Right lobe of liver (tissue), 6 donors: ENCODE results near the gene TRPT1. TPM values are rescaled to one million over a fixed set of nuclear protein-coding genes. Genes with fewer than 3 reads are reported as not detected.

ENCODE experiments used
- ATAC-seq, 4 donors: fragments of 200-7000 bp; cut with Tn5 transposase; one replicate each; pipeline ENCODE4 v1.9.1; 2020; ENCODE audit warnings: mild to moderate bottlenecking in 4 of 4, moderate library complexity in 4 of 4
- DNase-seq, 3 donors: peaks; one replicate each; pipeline ENCODE4 v3.0.0-alpha.2; 2020
- H3K27ac ChIP-seq, 3 donors: fragments of 200-600 bp; one replicate each; pipeline ENCODE4 v1.8.0; 2022
- H3K27me3 ChIP-seq, 2 donors: fragments of 200-600 bp; one replicate each; pipeline ENCODE4 v1.8.0; 2022
- H3K36me3 ChIP-seq, 4 donors: fragments of 200-600 bp; sonication (generic) in 1 of 4; one replicate each; pipeline versions ENCODE4 v1.5.1 to v1.8.0; 2017 to 2022; ENCODE audit warnings: control low read depth in 1 of 4
- H3K4me1 ChIP-seq, 4 donors: fragments of 200-600 bp; sonication (generic) in 1 of 4; one replicate each; pipeline versions ENCODE4 v1.5.1 to v1.8.0; 2017 to 2022; ENCODE audit warnings: control low read depth in 1 of 4
- H3K4me3 ChIP-seq, 3 donors: fragments of 200-600 bp; one replicate each; pipeline ENCODE4 v1.8.0; 2022
- H3K9me3 ChIP-seq, 4 donors: fragments of 200-600 bp; sonication (generic) in 1 of 4; one replicate each; pipeline versions ENCODE4 v1.5.1 to v1.8.0; 2017 to 2022; ENCODE audit warnings: control low read depth in 1 of 4
- CTCF ChIP-seq, 4 donors: fragments of 200-600 bp in 3 of 4; fragments of 450-650 bp in 1 of 4; IDR thresholded peaks; one replicate each; pipeline versions ENCODE4 v1.5.1 to v1.8.0; 2016 to 2022; ENCODE audit warnings: antibody characterized with exemption in 4 of 4, mild to moderate bottlenecking in 2 of 4
- POLR2A ChIP-seq: fragments of 450-650 bp; IDR thresholded peaks from one replicate; pipeline ENCODE4 v1.6.1; 2017; ENCODE audit warnings: antibody characterized with exemption, mild to moderate bottlenecking
- WGBS: methylation state at CpG from one replicate; pipeline ENCODE4 v1.1.6; 2018; ENCODE audit warnings: low coverage, low lambda C conversion rate; ENCODE audit not compliant: insufficient coverage; ENCODE audit errors: missing lambda C conversion rate; 5-methylcytosine and 5-hydroxymethylcytosine counted together
- intact Hi-C, 2 donors: fragments of 100-400 bp; cut with DNase I; formaldehyde crosslinking; loops; one replicate each; pipeline versions ENCODE4 v1.11.2 to v1.14.1; 2022
- total RNA-seq, 6 experiments: library from RNA; depleted of rRNA in 2 of 6; stranded (reverse); fragments of >200 nt in 2 of 6; fragmentation: NEBNext Ultra II Directional in 3 of 6; extraction: Animal tissue kit (Norgen Biotek cat#: 25700) in 3 of 6; gene quantifications; one replicate each; pipeline versions ENCODE4 v1.1.0 to v1.2.4, GENCODE V29; 2016 to 2023
- donor health status: DM: no; HTN: yes; CAD: no.
- donor health status: DM: no; HTN: no; CAD: no.
- donor health status: DM: no; HTN: no; CAD: no.
- donor health status: DM: no; HTN: yes; CAD: no.
- donor health status: DM: no; HTN: yes; CAD: no.

Gene TRPT1
- total RNA-seq, 6 experiments from 2014 or later = 13.5 to 29.6 (median 18.9) TPM

- H3K9me3 ChIP-seq = no peaks in the 10 kb centered on the region
- peaks cover 0 to 14% (median 6%) of the 10 kb centered on the region in 4 donors for H3K4me1 ChIP-seq
- intact Hi-C loops = no loop called here
- no peak overlapping the region for H3K27ac ChIP-seq
- TF ChIP-seq CTCF (IDR thresholded peaks at IDR 0.05) = no peak
- TF ChIP-seq POLR2A = no peak
- H3K36me3 ChIP-seq = peaks cover 0 to 32% (median 0%) of the 10 kb centered on the region in 4 donors
- WGBS = 100% methylated on average over 1 of the region's 10 CpGs
- no peak for ATAC-seq
- H3K4me3 ChIP-seq = no peak overlapping the region
- DNase-seq = peak in 1 of 3 donors; percentile 46
- H3K27me3 ChIP-seq = no peaks in the 10 kb centered on the region
These were observed 6.2 kb downstream of the TRPT1 start for GRCh38 chr11:64219755-64220154.

GRCh38 chr11:64219354-64219684, 6.7 kb downstream of the TRPT1 start:
- H3K36me3 ChIP-seq = peaks cover 0 to 32% (median 0%) of the 10 kb centered on the region in 4 donors
- H3K4me1 ChIP-seq = peaks cover 0 to 14% (median 6%) of the 10 kb centered on the region in 4 donors
- WGBS = 40% methylated on average over 3 of the region's 7 CpGs
- H3K9me3 ChIP-seq = no peaks in the 10 kb centered on the region
- intact Hi-C loops = no loop called here
- no peak overlapping the region for H3K27ac ChIP-seq
- ATAC-seq (peak in 2 of 4 donors; percentile 4 to 19), DNase-seq (peak in 2 of 3 donors; percentile 53 to 55)
- H3K27me3 ChIP-seq = no peaks in the 10 kb centered on the region
- no peak for TF ChIP-seq POLR2A
- TF ChIP-seq CTCF (IDR thresholded peaks at IDR 0.05) = no peak
- H3K4me3 ChIP-seq = no peak overlapping the region

- ATAC-seq (peak; percentile 75 to 89 (median 84)), DNase-seq (peak; percentile 80 to 89 (median 86))
- intact Hi-C loops = no loop called here
- 47% methylated on average over 3 of the region's 11 CpGs for WGBS
- Histone ChIP-seq H3K36me3 (peaks cover 0 to 32% (median 0%) of the 10 kb centered on the region in 4 donors), H3K27me3 (no peaks in the 10 kb centered on the region), H3K9me3 (no peaks in the 10 kb centered on the region), H3K4me3 (no peak overlapping the region), H3K4me1 (peaks cover 0 to 14% (median 6%) of the 10 kb centered on the region in 4 donors), H3K27ac (no peak overlapping the region)
- TF ChIP-seq CTCF (IDR thresholded peaks at IDR 0.05) = no peak
- no peak for TF ChIP-seq POLR2A
These were observed 7.2 kb downstream of the TRPT1 start for GRCh38 chr11:64218628-64219353.

DNA sequence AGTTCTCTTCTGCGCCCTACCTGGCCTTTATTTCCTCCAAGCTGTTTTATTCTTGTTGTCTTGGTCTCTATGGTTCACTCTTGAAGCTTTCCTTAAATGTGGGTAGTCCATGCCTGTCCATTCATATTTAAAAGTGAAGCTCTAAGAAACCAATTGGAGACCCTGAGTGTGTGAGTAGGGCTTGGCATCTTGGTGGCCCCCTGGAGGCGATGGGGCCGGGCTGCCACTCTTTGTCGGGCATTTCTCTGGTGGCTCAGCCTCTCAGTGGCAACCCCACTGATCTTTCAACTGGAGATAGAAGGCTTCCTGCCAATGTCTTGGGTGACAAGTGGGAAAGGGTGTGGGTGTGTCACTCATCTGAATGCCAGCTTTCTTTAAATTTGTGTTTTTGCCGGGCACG, 9.1 kb downstream of the TRPT1 start:
- no peak for DNase-seq
- WGBS = 68% methylated on average over 2 of the region's 6 CpGs
- no peak overlapping the region for H3K4me3 ChIP-seq
- H3K4me1 ChIP-seq = peaks cover 0 to 14% (median 6%) of the 10 kb centered on the region in 4 donors
- H3K9me3 ChIP-seq = no peaks in the 10 kb centered on the region
- intact Hi-C loops = no loop called here
- ATAC-seq = no peak
- H3K27ac ChIP-seq = no peak overlapping the region
- no peak for TF ChIP-seq POLR2A
- TF ChIP-seq CTCF (IDR thresholded peaks at IDR 0.05) = no peak
- H3K36me3 ChIP-seq = peaks cover 0 to 26% (median 0%) of the 10 kb centered on the region in 4 donors
- H3K27me3 ChIP-seq = no peaks in the 10 kb centered on the region
